OCI-LY3 (cell line): ENCODE data around the gene CHMP4B.

ENCODE experiments used
- H2AFZ ChIP-seq: fragments of 200-600, 300-600 bp; shearing (Covaris generic); 2 replicates; pipeline ENCODE4 v1.6.0; 2014; ENCODE audit warnings: antibody characterized with exemption, low read depth, low read length
- H3K27ac ChIP-seq: fragments of 200-600, 300-600 bp; sonication (generic); 2 replicates; pipeline ENCODE4 v1.5.1; 2014; ENCODE audit warnings: mild to moderate bottlenecking, low read length, moderate library complexity, mixed read lengths
- H3K27me3 ChIP-seq: fragments of 200-600, 300-600 bp; sonication (generic); 2 replicates; pipeline ENCODE4 v1.6.1; 2014; ENCODE audit warnings: low read depth, low read length, mixed read lengths
- H3K36me3 ChIP-seq: fragments of 200-600, 300-600 bp; sonication (generic); replicated peaks from 2 replicates; pipeline ENCODE3; 2014; ENCODE audit warnings: low read depth, low read length, mixed read lengths
- H3K4me1 ChIP-seq: fragments of 300-600, 200-600 bp; sonication (generic); 2 replicates; pipeline ENCODE4 v1.6.1; 2014; ENCODE audit warnings: low read length, mixed read lengths
- H3K4me2 ChIP-seq: fragments of 200-600, 300-600 bp; sonication (generic); 2 replicates; pipeline ENCODE4 v1.6.1; 2014; ENCODE audit warnings: low read length, mixed read lengths
- H3K4me3 ChIP-seq: fragments of 300-600, 200-600 bp; sonication (generic); 2 replicates; pipeline ENCODE4 v1.5.1; 2014; ENCODE audit warnings: antibody characterized with exemption, mild to moderate bottlenecking, low read length, moderate library complexity
- H3K79me2 ChIP-seq: fragments of 300-600, 200-600 bp; shearing (Covaris generic); 2 replicates; pipeline ENCODE4 v1.6.1; 2014; ENCODE audit warnings: mild to moderate bottlenecking, low read length, mixed read lengths
- H3K9ac ChIP-seq: fragments of 300-600, 200-600 bp; shearing (Covaris generic); 2 replicates; pipeline ENCODE4 v1.6.0; 2014; ENCODE audit warnings: mild to moderate bottlenecking, low read length, moderate library complexity
- H3K9me3 ChIP-seq: fragments of 200-600, 300-600 bp; shearing (Covaris generic); 2 replicates; pipeline ENCODE4 v1.6.1; 2014; ENCODE audit warnings: low read length, mixed read lengths; ENCODE audit not compliant: insufficient read depth
- H4K20me1 ChIP-seq: fragments of 200-600, 300-600 bp; sonication (generic); 2 replicates; pipeline ENCODE4 v1.6.1; 2016; ENCODE audit warnings: low read length, mixed read lengths; ENCODE audit not compliant: insufficient read depth
- EZH2phosphoT487 ChIP-seq: fragments of 200-600 bp; shearing (Covaris generic); IDR thresholded peaks from 2 replicates; pipeline ENCODE4 v1.6.1; 2018; ENCODE audit warnings: antibody characterized with exemption, mixed run types, low read depth
- TF ChIP-seq, protein P1 (sequence below): fragments of 200-600, 300-600 bp; sonication (generic); IDR thresholded peaks from 2 replicates; pipeline ENCODE4 v1.5.1; 2014; ENCODE audit warnings: antibody characterized with exemption, low read length, low read depth

The CHMP4B gene

DNA sequence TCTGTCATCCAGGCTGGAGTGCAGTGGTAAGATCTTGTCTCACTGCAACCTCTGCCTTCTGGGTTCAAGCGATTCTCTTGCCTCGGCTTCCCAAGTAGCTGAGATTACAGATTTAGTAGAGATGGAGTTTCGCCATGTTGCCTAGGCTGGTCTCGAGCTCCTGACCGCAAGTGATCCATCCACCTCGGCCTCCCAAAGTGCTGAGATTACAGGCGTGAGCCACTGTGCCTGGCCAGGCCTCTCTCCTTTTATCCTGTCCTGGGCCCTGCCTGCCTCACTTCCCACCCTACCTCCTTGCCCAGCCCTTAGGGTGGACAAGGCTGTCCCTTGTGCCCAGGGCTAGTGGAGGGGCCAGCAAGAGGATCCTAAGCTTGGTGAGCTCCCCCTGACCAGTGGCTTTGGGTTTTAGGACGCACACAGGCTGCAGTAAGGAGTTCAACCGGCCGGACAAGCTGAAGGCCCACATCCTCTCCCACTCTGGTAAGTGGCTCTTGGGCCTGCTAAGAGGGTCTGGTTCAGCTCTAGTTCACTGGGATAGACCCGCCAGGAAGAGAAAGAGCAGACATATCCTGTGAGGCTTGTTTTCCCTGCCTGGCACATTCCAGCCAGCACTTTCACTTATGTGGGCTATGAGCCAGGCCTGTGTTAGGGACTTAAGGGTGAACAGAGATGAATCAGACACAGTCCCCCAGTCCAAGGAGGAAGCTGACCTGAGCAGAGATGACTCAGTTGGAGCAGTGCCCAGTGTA, 21.9 kb upstream of the CHMP4B start:
- no peaks in the 10 kb centered on the region for H3K36me3 ChIP-seq
- no peak for TF ChIP-seq EZH2phosphoT487
- TF ChIP-seq, protein P1, sequence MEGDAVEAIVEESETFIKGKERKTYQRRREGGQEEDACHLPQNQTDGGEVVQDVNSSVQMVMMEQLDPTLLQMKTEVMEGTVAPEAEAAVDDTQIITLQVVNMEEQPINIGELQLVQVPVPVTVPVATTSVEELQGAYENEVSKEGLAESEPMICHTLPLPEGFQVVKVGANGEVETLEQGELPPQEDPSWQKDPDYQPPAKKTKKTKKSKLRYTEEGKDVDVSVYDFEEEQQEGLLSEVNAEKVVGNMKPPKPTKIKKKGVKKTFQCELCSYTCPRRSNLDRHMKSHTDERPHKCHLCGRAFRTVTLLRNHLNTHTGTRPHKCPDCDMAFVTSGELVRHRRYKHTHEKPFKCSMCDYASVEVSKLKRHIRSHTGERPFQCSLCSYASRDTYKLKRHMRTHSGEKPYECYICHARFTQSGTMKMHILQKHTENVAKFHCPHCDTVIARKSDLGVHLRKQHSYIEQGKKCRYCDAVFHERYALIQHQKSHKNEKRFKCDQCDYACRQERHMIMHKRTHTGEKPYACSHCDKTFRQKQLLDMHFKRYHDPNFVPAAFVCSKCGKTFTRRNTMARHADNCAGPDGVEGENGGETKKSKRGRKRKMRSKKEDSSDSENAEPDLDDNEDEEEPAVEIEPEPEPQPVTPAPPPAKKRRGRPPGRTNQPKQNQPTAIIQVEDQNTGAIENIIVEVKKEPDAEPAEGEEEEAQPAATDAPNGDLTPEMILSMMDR: no peak
- no peak overlapping the region for H3K4me3 ChIP-seq
- no peak overlapping the region for H3K9ac ChIP-seq
- peaks cover 4% of the 10 kb centered on the region for H3K4me1 ChIP-seq
- H2AFZ ChIP-seq: no peak overlapping the region
- H3K9me3 ChIP-seq: no peaks in the 10 kb centered on the region
- H3K27ac ChIP-seq: no peak overlapping the region
- no peaks in the 10 kb centered on the region for H3K27me3 ChIP-seq
- H3K4me2 ChIP-seq: no peak overlapping the region
- H4K20me1 ChIP-seq: no peaks in the 10 kb centered on the region
- no peaks in the 10 kb centered on the region for H3K79me2 ChIP-seq

DNA sequence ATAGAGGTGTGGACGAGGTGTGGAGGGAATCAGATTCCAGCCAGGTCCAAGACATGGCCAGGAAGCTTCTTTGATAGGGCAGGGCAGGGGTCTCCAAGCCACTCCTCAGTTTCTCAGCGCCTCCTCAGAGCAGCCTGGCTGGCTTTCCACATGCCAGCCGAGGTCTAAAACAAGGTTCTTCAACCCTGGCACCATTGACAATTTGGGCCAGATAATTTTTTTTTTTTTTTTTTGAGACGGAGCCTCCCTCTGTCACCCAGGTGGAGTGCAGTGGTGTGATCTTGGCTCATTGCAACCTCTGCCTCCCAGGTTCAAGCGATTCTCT, 21.3 kb upstream of the CHMP4B start:
- no peak overlapping the region for H3K27ac ChIP-seq
- H2AFZ ChIP-seq: no peak overlapping the region
- H3K4me1 ChIP-seq: peaks cover 4% of the 10 kb centered on the region
- no peak overlapping the region for H3K4me2 ChIP-seq
- TF ChIP-seq EZH2phosphoT487: no peak
- TF ChIP-seq, protein P1: no peak
- H3K9ac ChIP-seq: no peak overlapping the region
- no peaks in the 10 kb centered on the region for H3K27me3 ChIP-seq
- H3K4me3 ChIP-seq: no peak overlapping the region
- H3K9me3 ChIP-seq: no peaks in the 10 kb centered on the region
- no peaks in the 10 kb centered on the region for H3K79me2 ChIP-seq
- H3K36me3 ChIP-seq: no peaks in the 10 kb centered on the region
- H4K20me1 ChIP-seq: no peaks in the 10 kb centered on the region

DNA sequence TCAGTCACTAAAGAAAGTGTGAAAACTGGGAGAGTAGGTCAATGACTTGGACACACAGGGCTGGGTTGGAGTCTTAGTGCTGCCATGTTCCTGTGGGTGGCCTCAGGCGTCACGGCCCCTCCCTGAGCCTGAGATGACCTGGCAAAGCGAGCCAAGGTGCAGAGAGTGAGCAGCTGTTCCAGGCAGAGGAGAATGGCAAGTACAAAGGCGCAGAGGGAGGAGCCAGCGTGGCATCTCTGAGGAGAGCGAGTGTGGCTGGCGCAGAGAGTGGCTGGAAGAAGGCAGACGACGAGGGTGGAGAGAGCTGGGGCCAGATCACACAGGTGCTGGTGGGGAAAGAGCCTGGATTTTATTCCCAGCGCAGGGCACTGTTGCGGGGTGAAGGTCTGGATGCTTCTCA, 20.6 kb upstream of the CHMP4B start:
- Histone ChIP-seq H3K4me1 (peaks cover 4% of the 10 kb centered on the region), H3K36me3 (no peaks in the 10 kb centered on the region), H3K9me3 (no peaks in the 10 kb centered on the region), H4K20me1 (no peaks in the 10 kb centered on the region), H3K9ac (no peak overlapping the region), H2AFZ (no peak overlapping the region), H3K4me2 (no peak overlapping the region), H3K79me2 (no peaks in the 10 kb centered on the region), H3K27ac (no peak overlapping the region), H3K4me3 (no peak overlapping the region), H3K27me3 (no peaks in the 10 kb centered on the region)
- TF ChIP-seq, protein P1: no peak

DNA sequence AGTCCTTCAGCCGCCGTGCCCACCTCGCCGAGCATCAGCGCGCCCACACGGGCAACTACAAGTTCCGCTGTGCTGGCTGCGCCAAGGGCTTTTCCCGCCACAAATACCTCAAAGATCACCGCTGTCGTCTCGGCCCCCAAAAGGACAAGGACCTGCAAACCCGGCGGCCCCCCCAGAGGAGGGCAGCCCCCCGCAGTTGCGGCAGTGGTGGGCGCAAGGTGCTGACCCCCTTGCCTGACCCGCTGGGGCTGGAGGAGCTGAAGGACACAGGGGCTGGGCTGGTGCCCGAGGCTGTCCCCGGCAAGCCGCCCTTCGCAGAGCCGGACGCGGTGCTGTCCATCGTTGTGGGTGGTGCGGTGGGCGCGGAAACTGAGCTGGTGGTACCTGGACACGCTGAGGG, 20.1 kb upstream of the CHMP4B start:
- Histone ChIP-seq H3K9me3 (no peaks in the 10 kb centered on the region), H4K20me1 (no peaks in the 10 kb centered on the region)

More for the DNA sequence above, 20.1 kb upstream of the CHMP4B start:
- no peak overlapping the region for H3K9ac ChIP-seq
- no peak overlapping the region for H3K4me3 ChIP-seq
- H3K27me3 ChIP-seq: no peaks in the 10 kb centered on the region
- no peak overlapping the region for H3K4me2 ChIP-seq
- peaks cover 4% of the 10 kb centered on the region for H3K4me1 ChIP-seq
- H3K27ac ChIP-seq: no peak overlapping the region
- no peaks in the 10 kb centered on the region for H3K79me2 ChIP-seq
- H2AFZ ChIP-seq: no peak overlapping the region
- H3K36me3 ChIP-seq: no peaks in the 10 kb centered on the region
- TF ChIP-seq EZH2phosphoT487: no peak
- TF ChIP-seq, protein P1: no peak
